GM12878 (cell line): Measurements from ENCODE around the gene ABCC1. TPM values are rescaled to one million over a fixed set of nuclear protein-coding genes. Genes with fewer than 3 reads are reported as not detected.

Experiments
- ATAC-seq: fragments of 200-7000 bp; cut with Tn5 transposase; 3 replicates; pipeline ENCODE4 v1.9.1; 2020; ENCODE audit warnings: mild to moderate bottlenecking, moderate library complexity
- BruUV-seq: library from RNA; stranded (reverse); fragments of 400-500 nt; replicated peaks from 2 replicates; lab custom pipeline; 2021; lab: Mats Ljungman, UMichigan
- CTCF ChIA-PET: fragments of 300-600 bp; sonication (Branson Sonifier 250); formaldehyde crosslinking; extraction: SDS; loops from one replicate; lab custom pipeline; 2021; ENCODE audit warnings: inconsistent platforms; lab: Yijun Ruan, JAX
- POLR2A ChIA-PET: fragments of 350-600 bp; formaldehyde crosslinking; extraction: SDS; loops from one replicate; lab custom pipeline; 2021; ENCODE audit warnings: inconsistent platforms; lab: Charles Lee
- RAD21 ChIA-PET: fragments of 300-600 bp; sonication (Branson Sonifier 250); formaldehyde crosslinking; loops from one replicate; lab custom pipeline; 2023; ENCODE audit warnings: antibody characterized with exemption; ENCODE audit not compliant: unreplicated experiment; lab: Charles Lee
- SMC1A ChIA-PET: fragments of 300-600 bp; sonication (Branson Sonifier 250); formaldehyde crosslinking; loops from one replicate; lab custom pipeline; 2023; ENCODE audit not compliant: unreplicated experiment, uncharacterized antibody; lab: Charles Lee
- DNase-seq: peaks from one replicate; pipeline ENCODE4 v3.0.0-alpha.2; 2011; ENCODE audit warnings: low read depth, low spot score
- FAIRE-seq: peaks from 3 replicates; lab custom pipeline; 2011; peaks lifted over from hg19 to GRCh38; lab: Jason Lieb, UNC
- H2AFZ ChIP-seq: 2 replicates; pipeline ENCODE4 v1.6.0; 2011; ENCODE audit warnings: low read depth, low read length, control low read depth; ENCODE audit not compliant: control insufficient read depth
- H3K27ac ChIP-seq: 2 replicates; pipeline ENCODE4 v1.5.1; 2011; ENCODE audit warnings: control low read depth; ENCODE audit not compliant: control insufficient read depth, insufficient read depth
- H3K27me3 ChIP-seq, 2 experiments: replicated peaks in 1 of 2; 2 replicates each; pipeline versions ENCODE4 v1.6.0 to v1.6.1; 2011; ENCODE audit warnings: low read length in 1 of 2; ENCODE audit not compliant: control insufficient read depth in 2 of 2, insufficient read depth in 2 of 2
- H3K36me3 ChIP-seq, 2 experiments: 2 replicates each; pipeline ENCODE4 v1.5.1; 2011; ENCODE audit warnings: low read length in 1 of 2; ENCODE audit not compliant: control insufficient read depth in 2 of 2, insufficient read depth in 2 of 2
- H3K4me1 ChIP-seq: 2 replicates; pipeline ENCODE4 v1.6.1; 2011; ENCODE audit warnings: mild to moderate bottlenecking, low read length, moderate library complexity, mixed read lengths; ENCODE audit not compliant: control insufficient read depth, insufficient read depth
- H3K4me2 ChIP-seq: 2 replicates; pipeline ENCODE4 v1.6.0; 2011; ENCODE audit warnings: control low read depth; ENCODE audit not compliant: control insufficient read depth, insufficient read depth
- H3K4me3 ChIP-seq: fragments of 200-600 bp; sonication (generic); 2 replicates; pipeline ENCODE4 v1.5.1; 2016
- H3K79me2 ChIP-seq: 2 replicates; pipeline ENCODE4 v1.6.0; 2011; ENCODE audit warnings: low read length; ENCODE audit not compliant: control insufficient read depth, insufficient read depth
- H3K9ac ChIP-seq: 2 replicates; pipeline ENCODE4 v1.8.0; 2011; ENCODE audit warnings: low read length, control low read depth, mixed read lengths; ENCODE audit not compliant: control insufficient read depth, insufficient read depth
- H3K9me3 ChIP-seq: replicated peaks from 3 replicates; pipeline ENCODE4 v1.5.1; 2011; ENCODE audit warnings: mild to moderate bottlenecking, low read length; ENCODE audit not compliant: control insufficient read depth, insufficient read depth
- H4K20me1 ChIP-seq: 2 replicates; pipeline ENCODE4 v1.6.0; 2011; ENCODE audit not compliant: control insufficient read depth, insufficient read depth
- ATF7 ChIP-seq: fragments of 450-650 bp; IDR thresholded peaks from 2 replicates; pipeline ENCODE4 v1.6.1; 2016; ENCODE audit warnings: low read depth, mild to moderate bottlenecking
- BCL11A ChIP-seq: IDR thresholded peaks from 2 replicates; pipeline ENCODE4 v1.6.1; 2011; ENCODE audit warnings: low read depth, low read length
- BHLHE40 ChIP-seq, 2 experiments: fragments of 450-650 bp in 1 of 2; IDR thresholded peaks; 2 replicates each; pipeline ENCODE4 v1.6.1; 2011 to 2017; ENCODE audit warnings: low read depth in 2 of 2, borderline replicate concordance in 1 of 2, improper control_type of control experiment in 1 of 2, low read length in 1 of 2, mild to moderate bottlenecking in 1 of 2
- CHD1 ChIP-seq: IDR thresholded peaks from 2 replicates; pipeline ENCODE4 v1.6.1; 2012; ENCODE audit warnings: low read depth, low read length, improper control_type of control experiment
- GABPA ChIP-seq: IDR thresholded peaks from 2 replicates; pipeline ENCODE4 v1.6.1; 2014; ENCODE audit warnings: antibody characterized with exemption, low read depth, mild to moderate bottlenecking, inconsistent platforms
- HDGF ChIP-seq: fragments of 450-650 bp; IDR thresholded peaks from 2 replicates; pipeline ENCODE4 v1.6.1; 2016; ENCODE audit warnings: antibody characterized with exemption
- IKZF1 ChIP-seq: fragments of 450-650 bp; conservative IDR thresholded peaks from 2 replicates; pipeline ENCODE4 v1.6.1; 2017; ENCODE audit warnings: antibody characterized with exemption, mild to moderate bottlenecking
- LARP7 ChIP-seq: fragments of 450-650 bp; IDR thresholded peaks from 2 replicates; pipeline ENCODE4 v1.6.1; 2017; ENCODE audit warnings: mild to moderate bottlenecking
- MTA3 ChIP-seq: IDR thresholded peaks from 2 replicates; pipeline ENCODE4 v1.6.1; 2012; ENCODE audit warnings: low read length, inconsistent platforms, borderline replicate concordance
- RAD21 ChIP-seq: IDR thresholded peaks from 2 replicates; pipeline ENCODE4 v1.6.1; 2011; ENCODE audit warnings: mild to moderate bottlenecking, low read depth, low read length, moderate library complexity; ENCODE audit not compliant: insufficient read depth
- RELA ChIP-seq: fragments of 450-650 bp; IDR thresholded peaks from 2 replicates; pipeline ENCODE4 v1.8.0; 2014; ENCODE audit warnings: borderline replicate concordance; ENCODE audit not compliant: partially characterized antibody
- RUNX3 ChIP-seq: IDR thresholded peaks from 2 replicates; pipeline ENCODE4 v1.6.1; 2012; ENCODE audit warnings: low read length, inconsistent platforms
- SUPT20H ChIP-seq: IDR thresholded peaks from 2 replicates; pipeline ENCODE4 v1.6.1; 2011; ENCODE audit warnings: low read depth, mild to moderate bottlenecking, low read length, moderate library complexity, borderline replicate concordance; ENCODE audit not compliant: control insufficient read depth
- TAF1 ChIP-seq: IDR thresholded peaks from 2 replicates; pipeline ENCODE4 v1.6.1; 2011; ENCODE audit warnings: mild to moderate bottlenecking, low read depth, low read length, borderline replicate concordance
- TARDBP ChIP-seq: IDR thresholded peaks from 2 replicates; pipeline ENCODE4 v1.6.1; 2016; ENCODE audit warnings: borderline replicate concordance
- TCF12 ChIP-seq: IDR thresholded peaks from 2 replicates; pipeline ENCODE4 v1.6.1; 2011; ENCODE audit warnings: low read depth, mild to moderate bottlenecking, low read length
- TCF3 ChIP-seq: IDR thresholded peaks from 2 replicates; pipeline ENCODE4 v1.6.1; 2012; ENCODE audit warnings: low read depth, mild to moderate bottlenecking, low read length, borderline replicate concordance; ENCODE audit not compliant: insufficient read depth
- YBX1 ChIP-seq: fragments of 450-650 bp; IDR thresholded peaks from 2 replicates; pipeline ENCODE4 v1.6.1; 2016; ENCODE audit warnings: antibody characterized with exemption
- ZBED1 ChIP-seq: IDR thresholded peaks from 2 replicates; pipeline ENCODE4 v1.6.1; 2016; ENCODE audit warnings: borderline replicate concordance
- ZBTB11 ChIP-seq: fragments of 450-650 bp; formaldehyde crosslinking; IDR thresholded peaks from 2 replicates; pipeline ENCODE4 v1.5.0; 2022; ENCODE audit warnings: mild to moderate bottlenecking, missing genetic modification characterization
- ZNF384 ChIP-seq: IDR thresholded peaks from 2 replicates; pipeline ENCODE4 v1.6.1; 2012; ENCODE audit warnings: low read depth, mild to moderate bottlenecking, low read length, improper control_type of control experiment, borderline replicate concordance
- ZNF622 ChIP-seq: fragments of 450-650 bp; IDR thresholded peaks from 2 replicates; pipeline ENCODE4 v1.6.1; 2017; ENCODE audit warnings: mild to moderate bottlenecking, inconsistent platforms
- WGBS: methylation state at CpG from one replicate; pipeline ENCODE4 v1.1.6; 2016; ENCODE audit warnings: low lambda C conversion rate; ENCODE audit not compliant: insufficient replicate concordance, insufficient coverage; ENCODE audit errors: missing lambda C conversion rate; 5-methylcytosine and 5-hydroxymethylcytosine counted together
- in situ Hi-C: fragments of 300-500 bp; cut with MboI; formaldehyde crosslinking; loops from 9 replicates; pipeline ENCODE4 v1.14.3; 2018; ENCODE audit warnings: mixed read lengths
- intact Hi-C: fragments of 100-400 bp; cut with micrococcal nuclease; formaldehyde crosslinking; loops from one replicate; pipeline ENCODE4 v1.14.2; 2022; ENCODE audit not compliant: unreplicated experiment
- polyA plus RNA-seq, 11 experiments: library from polyadenylated mRNA; depleted of rRNA in 4 of 11; unstranded in 6 of 11; stranded (reverse) in 5 of 11; fragments of >200 nt; fragmentation: Nextera tagmentation in 4 of 11; fragmentation: Illumina TruSeq in 1 of 11; extraction: Ambion mirVana in 4 of 11; extraction: Trizol in 1 of 11; gene quantifications; 1 replicate in 1 of 11; 2 replicates in 10 of 11; pipeline versions ENCODE4 v1.2.1 to v1.2.3, GENCODE V29; 2011 to 2016; ENCODE audit warnings: inconsistent platforms in 2 of 11, missing spikeins in 2 of 11, low read depth in 1 of 11
- total RNA-seq, 4 experiments: library from RNA; depleted of rRNA in 3 of 4; stranded (reverse); fragments of >200 nt in 3 of 4; fragmentation: Illumina TruSeq in 1 of 4; extraction: Trizol in 1 of 4; gene quantifications; 2 replicates each; pipeline versions ENCODE4 v1.2.1 to v1.2.3, GENCODE V29; 2013 to 2021
- TF ChIP-seq, protein P1 (sequence below): fragments of 450-650 bp; IDR thresholded peaks from 2 replicates; pipeline ENCODE4 v1.6.1; 2014; ENCODE audit warnings: mild to moderate bottlenecking

ABCC1 gene
- total and polyA plus RNA-seq, 10 of the 15 experiments (the other 5 are each of a cell fraction or from before 2014, with no cell fraction given): 3.2 to 44.6 (median 14.5) TPM

GRCh38 chr16:16007743-16008111 lies 58.3 kb downstream of the ABCC1 start:
- peak overlapping the region; percentile 70 for H3K9ac ChIP-seq
- peak; percentile 97 for TF ChIP-seq TCF12
- TF ChIP-seq MTA3: peak; percentile 39; the same call in 1 of the 2 replicates
- no peak; the same call in 1 of the 2 replicates for TF ChIP-seq IKZF1
- TF ChIP-seq TCF3: peak; percentile 91
- TF ChIP-seq LARP7: no peak
- TF ChIP-seq ZBTB11: no peak
- peak; percentile 41 to 54 for TF ChIP-seq BHLHE40 (IDR thresholded peaks at IDR 0.05; ENCODE audit: borderline replicate concordance in 1 of 2, low read depth in 2 of 2, low read length in 1 of 2)
- TF ChIP-seq ZBED1: peak; percentile 96
- 0 out of 2 replicates have a peak, but pooled peaks have one; percentile 33 for TF ChIP-seq BCL11A
- no peak for TF ChIP-seq TAF1
- peak; percentile 87 for TF ChIP-seq RUNX3
- TF ChIP-seq ZNF622: no peak
- TF ChIP-seq CHD1: 0 out of 2 replicates have a peak, but pooled peaks have one; percentile 23
- 0 out of 2 replicates have a peak, but pooled peaks have one; percentile 16 for TF ChIP-seq RAD21
- TF ChIP-seq RELA: no peak
- TF ChIP-seq, protein P1, sequence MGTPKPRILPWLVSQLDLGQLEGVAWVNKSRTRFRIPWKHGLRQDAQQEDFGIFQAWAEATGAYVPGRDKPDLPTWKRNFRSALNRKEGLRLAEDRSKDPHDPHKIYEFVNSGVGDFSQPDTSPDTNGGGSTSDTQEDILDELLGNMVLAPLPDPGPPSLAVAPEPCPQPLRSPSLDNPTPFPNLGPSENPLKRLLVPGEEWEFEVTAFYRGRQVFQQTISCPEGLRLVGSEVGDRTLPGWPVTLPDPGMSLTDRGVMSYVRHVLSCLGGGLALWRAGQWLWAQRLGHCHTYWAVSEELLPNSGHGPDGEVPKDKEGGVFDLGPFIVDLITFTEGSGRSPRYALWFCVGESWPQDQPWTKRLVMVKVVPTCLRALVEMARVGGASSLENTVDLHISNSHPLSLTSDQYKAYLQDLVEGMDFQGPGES: no peak
- TF ChIP-seq GABPA: no peak
- TF ChIP-seq SUPT20H: no peak
- peak; percentile 48; the same call in 1 of the 2 replicates for TF ChIP-seq ATF7
- TF ChIP-seq TARDBP: no peak
- TF ChIP-seq HDGF: no peak
- TF ChIP-seq ZNF384: no peak
- TF ChIP-seq YBX1: no peak

More at GRCh38 chr16:16007743-16008111, 58.3 kb downstream of the ABCC1 start:
- Histone ChIP-seq H4K20me1 (no peaks in the 10 kb centered on the region), H3K27me3 (no peaks in the 10 kb centered on the region), H3K4me2 (peak overlapping the region; percentile 53), H2AFZ (no peak overlapping the region; the same call in 1 of the 2 replicates), H3K79me2 (peaks cover 20% of the 10 kb centered on the region), H3K9me3 (no peaks in the 10 kb centered on the region), H3K4me1 (peaks cover 26% of the 10 kb centered on the region), H3K4me3 (peak overlapping the region; percentile 34; the same call in 1 of the 2 replicates), H3K36me3 (peaks cover 9 to 11% of the 10 kb centered on the region in 2 experiments), H3K27ac (peak overlapping the region; percentile 79)
- no TSS peak for BruUV-seq
- ATAC-seq: peak; percentile 89
- in situ Hi-C loops (no loop called here), intact Hi-C loops (loop anchor here (5.0 kb wide), 2 partner anchors 50 to 110 kb away; no protein-coding TSS in a partner anchor)
- ChIA-PET RAD21 (interaction anchor here (0.6 to 2.2 kb wide), 8 partner anchors 10 to 119 kb away, joined by 3 to 9 read pairs (median 4); partner anchors contain the start of gene CEP20), SMC1A (interaction anchor here (1.4 to 5.1 kb wide), 7 partner anchors 18 to 133 kb away, joined by 3 to 31 read pairs (median 9); partner anchors contain the start of gene CEP20), CTCF (interaction anchor here (0.7 to 1.6 kb wide), 4 partner anchors 19 to 135 kb away, joined by 3 to 4 read pairs (median 4); no protein-coding TSS in a partner anchor), POLR2A (interaction anchor here (1.1 to 2.9 kb wide), 4 partner anchors 57 to 120 kb away, joined by 3 to 11 read pairs (median 6); partner anchors contain the start of gene CEP20)
- 0% methylated on average over 11 of the region's 11 CpGs for WGBS
- peak; percentile 81 for FAIRE-seq
- peak; percentile 85 for DNase-seq
